T-helper 2 cell (primary cell): Measurements from ENCODE around the gene GCNA.

ENCODE experiments used
- DNase-seq, 5 experiments: peaks; one replicate each; pipeline versions ENCODE4 v3.0.0 to v3.0.0-alpha.2; 2012 to 2022

Gene GCNA

DNA sequence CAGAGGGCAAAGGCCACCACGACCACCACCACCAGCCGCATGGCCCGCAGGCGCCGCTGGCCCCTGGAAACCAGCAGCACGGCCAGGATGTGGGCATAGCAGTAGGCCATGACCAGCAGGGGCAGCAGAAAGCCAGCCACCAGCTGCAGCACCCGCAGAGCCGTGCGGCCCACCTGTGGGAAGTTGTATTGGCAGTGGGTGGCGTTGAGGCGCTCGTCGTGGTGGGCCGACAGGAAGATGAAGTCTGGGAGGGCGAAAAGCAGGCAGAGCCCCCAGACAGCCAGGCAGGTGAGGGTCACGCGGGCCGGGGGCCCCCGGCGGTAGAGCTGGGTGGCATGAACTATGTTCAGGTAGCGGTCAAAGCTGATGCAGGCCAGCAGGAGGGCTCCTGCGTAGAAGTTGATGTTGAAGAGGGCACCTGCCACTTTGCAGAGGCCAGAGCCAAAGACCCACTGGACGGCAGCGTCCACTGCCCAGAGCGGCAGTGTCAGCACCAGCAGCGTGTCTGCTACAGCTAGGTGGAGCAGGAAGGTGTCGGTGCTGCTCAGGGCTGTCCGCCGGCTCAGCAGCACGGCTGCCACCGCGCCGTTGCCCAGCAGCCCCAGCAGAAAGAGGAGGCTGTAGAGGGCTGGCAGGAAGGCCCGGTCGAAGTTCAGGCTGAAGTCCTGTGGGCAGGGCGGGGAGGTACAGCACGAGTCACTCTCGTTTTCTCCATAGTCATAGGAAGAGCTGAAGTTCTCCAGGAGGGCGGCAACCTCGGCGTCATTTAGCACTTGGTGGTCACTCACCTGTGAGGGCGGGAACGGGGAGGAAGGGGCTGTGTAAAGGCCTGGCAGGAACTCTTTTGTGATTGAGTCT is 38.7 kb downstream of the GCNA start:
- peak in 1 of 5 experiments; percentile 49 for DNase-seq

GRCh38 chrX:71617742-71618141 is 39.5 kb downstream of the GCNA start:
- DNase-seq, result no peak

DNA sequence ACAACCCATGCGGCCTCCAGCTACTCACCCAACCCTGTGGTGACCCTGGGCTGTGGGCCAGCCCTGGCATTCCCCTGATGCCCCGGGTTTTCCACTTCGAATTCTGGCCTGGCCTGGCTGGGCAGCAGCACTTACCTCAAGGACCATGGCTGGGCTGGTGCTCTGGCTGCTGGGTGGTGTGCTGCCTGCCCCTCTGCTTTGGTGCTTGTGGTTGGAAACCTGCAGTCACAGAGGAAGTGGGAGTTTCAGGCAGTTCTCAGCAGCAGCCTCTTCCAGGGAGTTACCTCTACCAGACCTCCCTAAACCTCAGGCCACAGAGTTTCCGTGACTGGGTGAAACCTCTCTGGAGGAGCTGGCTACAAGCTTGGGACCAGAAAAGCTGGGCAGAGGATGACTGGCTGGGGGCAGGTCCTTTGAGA is 40.1 kb downstream of the GCNA start, which contains the start of gene CXCR3:
TSS of gene CXCR3 (minus strand) at position 209 of the 419 bp plus-strand sequence. CDS start at position 147, 62 bp downstream.
- DNase-seq, result peak in 3 of 5 experiments; percentile 50 to 81 (median 72)

DNA sequence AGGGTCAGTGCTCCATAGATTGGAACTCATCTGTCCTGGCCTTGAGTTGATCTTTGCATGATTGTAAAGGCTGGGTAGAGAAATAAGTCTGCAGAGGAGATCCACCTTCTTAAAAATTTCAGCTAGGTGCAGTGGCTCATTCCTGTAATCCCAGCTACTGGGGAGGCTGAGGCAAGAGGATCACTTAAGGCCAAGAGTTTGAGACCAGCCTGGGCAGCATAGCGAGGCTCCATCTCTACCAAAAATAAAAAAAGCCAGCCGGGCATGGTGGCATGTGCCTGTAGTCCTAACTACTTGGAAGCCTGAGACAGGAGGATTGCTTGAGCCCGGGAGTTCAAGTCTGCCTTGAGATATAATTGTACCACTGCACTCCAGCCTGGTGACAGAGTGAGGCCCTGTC is 40.5 kb downstream of the GCNA start:
- no peak for DNase-seq

DNA sequence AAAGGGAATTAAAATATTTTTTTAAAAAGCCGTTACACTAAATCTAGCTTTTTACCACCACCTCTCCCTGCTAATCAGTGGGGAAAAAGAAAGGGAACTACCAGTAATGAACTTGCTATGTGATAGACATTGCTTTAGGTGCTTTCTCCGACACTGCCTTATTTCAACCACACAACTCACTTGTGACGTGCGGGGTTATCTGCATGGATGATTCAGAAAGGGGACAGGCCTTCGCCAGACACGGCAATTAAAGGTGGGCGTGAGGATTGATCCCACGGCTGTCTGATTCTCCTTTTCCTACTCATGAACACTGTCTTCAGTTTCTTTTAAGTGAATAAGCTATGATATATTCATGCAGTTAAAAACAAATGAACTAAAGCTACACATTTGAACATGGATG is 41.0 kb downstream of the GCNA start:
- peak in 2 of 5 experiments; percentile 39 to 65 for DNase-seq

DNA sequence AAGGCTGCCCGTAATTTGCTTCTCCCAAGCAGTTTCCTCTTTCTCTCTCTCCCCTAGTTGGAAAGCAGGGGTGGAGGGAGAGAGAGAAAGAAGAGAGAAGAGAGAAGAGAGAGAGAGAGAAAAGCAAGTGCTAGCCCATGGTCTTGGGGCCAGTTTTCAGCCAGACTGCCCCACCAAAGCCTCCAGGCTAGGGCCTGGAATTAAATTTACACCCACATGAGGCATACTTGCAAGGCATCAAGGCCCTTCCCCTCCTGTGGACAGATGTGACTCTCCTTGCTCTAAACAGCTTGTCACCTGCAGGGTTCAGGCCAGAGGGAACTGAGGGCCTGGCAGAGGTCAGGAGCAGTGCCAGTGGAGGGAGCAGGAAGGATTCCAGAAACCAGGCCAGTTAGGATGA is 41.7 kb downstream of the GCNA start:
- DNase-seq, result no peak

- no peak for DNase-seq
Measured at GRCh38 chrX:71621603-71622002, 43.4 kb downstream of the GCNA start.

GRCh38 chrX:71622032-71622575 is 43.9 kb downstream of the GCNA start:
- no peak for DNase-seq

DNA sequence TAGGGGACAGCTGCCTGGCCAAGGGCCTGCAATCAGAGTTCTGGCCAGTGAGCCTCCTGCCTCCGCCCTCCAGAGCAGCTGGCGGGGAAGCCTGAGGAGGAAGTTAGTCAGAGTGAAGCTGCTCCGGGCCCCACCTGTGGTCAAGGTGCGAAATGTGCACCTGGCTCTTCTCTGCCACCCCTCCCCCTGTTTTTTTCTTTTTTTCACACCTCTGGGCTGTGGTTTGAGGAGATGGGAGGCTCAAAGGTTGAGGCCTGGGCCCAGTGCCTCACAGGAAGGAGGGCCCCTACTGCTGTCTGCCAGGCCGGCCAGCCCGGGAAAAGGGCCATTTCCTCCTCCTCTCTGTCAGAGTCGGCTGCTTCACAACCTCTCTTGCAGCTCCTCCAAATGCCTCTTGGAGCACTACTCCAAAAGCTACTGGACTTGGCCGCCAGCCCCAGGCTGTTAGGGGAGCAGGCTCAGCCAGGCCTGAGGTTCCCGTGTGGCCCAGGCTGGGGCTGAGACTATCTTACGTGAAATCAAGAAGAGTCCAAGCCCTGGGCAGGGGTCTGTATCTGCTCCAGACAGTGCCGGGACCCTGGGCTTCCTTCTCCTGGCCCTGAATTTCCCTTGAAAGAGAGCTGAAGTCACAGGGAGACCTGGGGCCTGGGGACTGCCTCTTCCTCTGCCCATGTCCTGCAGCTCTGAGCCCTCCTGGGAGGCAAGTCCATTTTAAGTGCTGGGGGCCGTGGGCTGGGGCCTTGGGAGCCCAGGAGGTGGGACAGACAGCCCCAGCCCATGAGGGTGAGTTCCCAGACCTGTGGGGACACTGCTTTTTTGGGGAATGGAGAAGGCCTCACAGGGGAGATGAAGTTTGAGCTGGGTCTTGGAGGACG is 44.6 kb downstream of the GCNA start:
- DNase-seq, result peak in 4 of 5 experiments; percentile 8 to 90 (median 55)

- peak in 1 of 5 experiments; percentile 32 for DNase-seq
Measured at GRCh38 chrX:71623714-71624113, 45.5 kb downstream of the GCNA start.

DNA sequence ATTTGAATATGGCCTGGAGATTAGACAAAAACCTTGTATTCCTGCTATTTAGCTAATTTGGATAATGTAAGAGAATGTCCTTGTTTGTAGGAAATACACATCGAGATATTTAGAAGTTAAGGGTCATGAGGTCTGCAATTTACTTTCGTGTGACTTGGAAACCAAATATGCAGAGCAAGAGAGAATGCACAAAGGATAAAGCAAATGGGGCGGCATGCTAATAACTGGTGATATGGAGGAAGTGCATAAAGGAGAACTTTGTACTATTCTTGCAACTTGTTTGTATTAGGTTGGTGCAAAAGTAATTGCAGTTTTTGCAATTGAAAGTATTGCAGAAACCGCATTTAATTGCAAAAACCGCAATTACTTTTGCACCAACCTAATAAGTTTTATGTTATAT is 47.2 kb downstream of the GCNA start:
- no peak for DNase-seq

- DNase-seq, result no peak
Measured at GRCh38 chrX:71626576-71626975, 48.3 kb downstream of the GCNA start.

GRCh38 chrX:71627588-71628404 is 49.6 kb downstream of the GCNA start:
- DNase-seq, result no peak

GRCh38 chrX:71629467-71629866 is 51.2 kb downstream of the GCNA start:
- DNase-seq, result no peak

DNA sequence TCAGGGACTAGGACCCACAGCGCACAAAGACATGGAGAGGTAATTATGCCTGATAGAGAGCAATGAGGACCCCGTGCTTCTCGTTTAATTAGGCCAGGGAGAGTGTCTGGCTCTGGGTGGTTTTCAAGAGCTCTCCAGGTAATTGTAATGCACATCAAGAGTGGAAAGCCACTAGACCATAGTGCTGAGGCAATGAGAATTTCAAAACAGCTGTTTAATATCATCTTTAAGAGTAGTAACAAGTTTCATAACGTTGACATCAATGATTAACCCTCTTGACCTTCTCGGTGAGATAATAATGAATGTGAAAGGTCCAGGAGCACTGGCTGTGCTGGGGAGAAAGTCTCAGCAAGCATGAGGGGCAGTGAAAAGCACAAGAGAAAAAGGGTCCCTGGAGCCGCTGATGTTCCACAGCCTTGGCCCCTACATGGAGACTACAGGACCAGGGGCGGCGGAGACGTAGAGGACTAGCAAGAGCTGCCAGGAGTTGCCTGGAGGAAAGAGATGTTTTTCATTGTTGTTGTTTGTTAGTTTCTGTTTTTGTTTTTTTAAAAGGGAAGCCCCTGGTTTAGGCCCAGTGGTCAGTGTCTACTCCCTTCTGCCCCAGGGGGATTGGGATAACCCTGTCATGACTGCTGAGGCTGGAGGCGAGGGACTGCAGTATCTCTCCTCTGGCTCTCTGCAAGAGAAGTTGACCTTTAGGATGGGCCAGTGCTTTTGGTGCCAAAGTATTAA is 54.9 kb downstream of the GCNA start:
- no peak for DNase-seq

- DNase-seq, result no peak
Measured at GRCh38 chrX:71634366-71634765, 56.1 kb downstream of the GCNA start.

DNA sequence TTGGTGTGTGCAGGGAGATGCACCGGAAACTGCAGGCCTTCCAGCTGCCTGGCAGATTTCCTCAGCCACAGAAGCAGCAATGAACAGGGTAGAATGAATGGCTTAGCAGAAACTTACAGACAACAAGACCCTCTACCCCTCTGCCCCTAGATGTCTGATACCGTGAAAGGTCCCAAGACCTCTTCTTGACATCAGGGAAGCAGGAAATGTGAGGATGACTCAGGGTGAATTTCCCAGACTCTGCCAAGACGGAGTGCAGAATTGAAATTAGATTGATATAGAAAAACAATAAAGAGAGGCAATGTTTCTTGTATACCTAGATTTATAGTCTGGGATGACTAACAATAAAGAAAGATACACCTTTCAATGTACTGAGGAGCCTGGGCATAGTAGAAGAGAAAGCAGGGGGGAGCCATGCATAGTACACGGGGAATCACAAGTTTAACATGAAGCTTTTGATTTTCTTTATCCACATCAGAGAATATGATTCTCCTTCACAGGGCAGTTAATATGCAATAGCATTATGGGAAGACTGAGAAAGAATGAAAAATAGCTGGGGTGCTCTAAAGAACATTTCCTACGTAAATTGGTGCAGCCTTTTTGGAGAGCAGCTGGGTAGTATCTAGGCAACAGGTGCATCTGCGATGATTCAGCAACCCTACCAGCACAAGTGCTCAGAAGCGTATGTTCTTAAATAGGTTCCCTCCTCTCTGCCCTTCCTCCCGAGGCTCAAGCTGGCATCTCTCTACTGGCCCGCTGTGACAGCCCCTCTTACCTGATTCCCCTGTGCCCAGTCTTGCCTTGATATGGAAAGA is 58.4 kb downstream of the GCNA start:
- DNase-seq, result no peak

DNA sequence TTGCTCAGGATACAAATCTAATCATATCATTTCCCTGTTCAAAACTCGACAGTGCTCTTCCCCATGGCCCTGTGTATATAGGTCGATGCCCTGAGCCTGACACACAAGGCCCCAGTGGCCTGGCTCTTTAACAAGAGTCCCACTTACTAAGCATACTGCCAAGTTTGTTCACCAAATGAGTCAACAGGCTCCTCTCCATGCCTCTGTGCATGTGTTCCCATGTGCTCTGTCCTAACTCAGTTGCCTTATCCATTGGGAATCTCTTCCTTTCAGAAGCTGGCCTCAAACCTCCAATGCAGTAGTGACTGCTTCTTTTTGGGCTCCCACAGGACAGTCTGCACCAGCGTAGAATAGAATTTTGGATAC is 59.0 kb downstream of the GCNA start:
- DNase-seq, result no peak

GRCh38 chrX:71637848-71638247 is 59.6 kb downstream of the GCNA start:
- peak in 1 of 5 experiments; percentile 22 for DNase-seq

- DNase-seq, result peak in 1 of 5 experiments; percentile 24
Measured at GRCh38 chrX:71638409-71638808, 60.2 kb downstream of the GCNA start.

- DNase-seq, result no peak
Measured at GRCh38 chrX:71640002-71640401, 61.8 kb downstream of the GCNA start.
